OCI-LY1 (cell line): ENCODE data around the gene GOLPH3.
A peak's percentile ranks its signal among the peaks of the same experiment; 100 is the strongest.
"Not testable (repeated sequence)": the region's sequence is repeated elsewhere in the genome, so short reads cannot be mapped to it uniquely, and the experiment has no call there.

Source experiments
- H2AFZ ChIP-seq: fragments of 200-600 bp; sonication (generic), shearing (Covaris generic); 2 replicates; pipeline ENCODE4 v1.6.0; 2014; ENCODE audit warnings: antibody characterized with exemption, mild to moderate bottlenecking, low read length
- H3F3A ChIP-seq: fragments of 200-600 bp; sonication (generic), shearing (Covaris generic); 2 replicates; pipeline ENCODE4 v1.6.0; 2014; ENCODE audit warnings: mild to moderate bottlenecking, antibody characterized with exemption, low read length, moderate library complexity; ENCODE audit not compliant: insufficient read depth
- H3K27ac ChIP-seq: fragments of 200-600 bp; sonication (generic); 2 replicates; pipeline ENCODE4 v1.5.1; 2014; ENCODE audit warnings: low read length, mixed run types, mild to moderate bottlenecking, low read depth; ENCODE audit not compliant: poor library complexity, severe bottlenecking
- H3K27me3 ChIP-seq: fragments of 200-600 bp; sonication (generic); 2 replicates; pipeline ENCODE4 v1.6.0; 2014; ENCODE audit warnings: antibody characterized with exemption, mild to moderate bottlenecking, low read length, moderate library complexity; ENCODE audit not compliant: insufficient read depth
- H3K36me3 ChIP-seq: fragments of 200-600 bp; sonication (generic); 2 replicates; pipeline ENCODE4 v1.6.1; 2014; ENCODE audit warnings: mild to moderate bottlenecking, antibody characterized with exemption, low read length, moderate library complexity, mixed read lengths; ENCODE audit not compliant: insufficient read depth
- H3K4me1 ChIP-seq: fragments of 200-600 bp; sonication (generic); 2 replicates; pipeline ENCODE4 v1.5.1; 2014; ENCODE audit warnings: mild to moderate bottlenecking, low read length, moderate library complexity; ENCODE audit not compliant: insufficient read depth, severe bottlenecking
- H3K4me2 ChIP-seq: fragments of 200-600 bp; sonication (generic), shearing (Covaris generic); 2 replicates; pipeline ENCODE4 v1.6.1; 2014; ENCODE audit warnings: low read length
- H3K4me3 ChIP-seq: fragments of 200-600 bp; sonication (generic); 2 replicates; pipeline ENCODE4 v1.5.1; 2014; ENCODE audit warnings: low read length, low read depth, mild to moderate bottlenecking, mixed read lengths; ENCODE audit not compliant: poor library complexity, severe bottlenecking
- H3K79me2 ChIP-seq: fragments of 200-600 bp; shearing (Covaris generic); 2 replicates; pipeline ENCODE4 v1.6.1; 2016; ENCODE audit warnings: mixed run types, low read length, mixed read lengths; ENCODE audit not compliant: insufficient read depth
- H3K9ac ChIP-seq: fragments of 200-600 bp; sonication (generic), shearing (Covaris generic); 2 replicates; pipeline ENCODE4 v1.6.1; 2014; ENCODE audit warnings: mild to moderate bottlenecking, low read length, mixed read lengths
- H3K9me2 ChIP-seq: fragments of 200-600 bp; sonication (generic), shearing (Covaris generic); 2 replicates; pipeline ENCODE4 v1.6.1; 2014; ENCODE audit warnings: low read depth, mild to moderate bottlenecking, low read length, mixed read lengths
- H3K9me3 ChIP-seq: fragments of 200-600 bp; shearing (Covaris generic); 2 replicates; pipeline ENCODE4 v1.6.1; 2014; ENCODE audit warnings: low read length, mixed read lengths
- H4K20me1 ChIP-seq: fragments of 200-600 bp; sonication (generic), shearing (Covaris generic); 2 replicates; pipeline ENCODE4 v1.6.0; 2016; ENCODE audit warnings: mild to moderate bottlenecking, low read length; ENCODE audit not compliant: insufficient read depth
- EZH2 ChIP-seq: fragments of 200-600 bp; sonication (generic), shearing (Covaris generic); IDR thresholded peaks from 2 replicates; pipeline ENCODE4 v1.8.0; 2017; ENCODE audit warnings: borderline replicate concordance, mixed run types, mild to moderate bottlenecking, antibody characterized with exemption, low read length, moderate library complexity, mixed read lengths
- TF ChIP-seq, protein P1 (sequence below): fragments of 200-600 bp; sonication (generic), shearing (Covaris generic); IDR thresholded peaks from 2 replicates; pipeline ENCODE4 v1.5.1; 2017; ENCODE audit warnings: mild to moderate bottlenecking, antibody characterized with exemption, low read length, moderate library complexity, mixed read lengths

GOLPH3 gene

DNA sequence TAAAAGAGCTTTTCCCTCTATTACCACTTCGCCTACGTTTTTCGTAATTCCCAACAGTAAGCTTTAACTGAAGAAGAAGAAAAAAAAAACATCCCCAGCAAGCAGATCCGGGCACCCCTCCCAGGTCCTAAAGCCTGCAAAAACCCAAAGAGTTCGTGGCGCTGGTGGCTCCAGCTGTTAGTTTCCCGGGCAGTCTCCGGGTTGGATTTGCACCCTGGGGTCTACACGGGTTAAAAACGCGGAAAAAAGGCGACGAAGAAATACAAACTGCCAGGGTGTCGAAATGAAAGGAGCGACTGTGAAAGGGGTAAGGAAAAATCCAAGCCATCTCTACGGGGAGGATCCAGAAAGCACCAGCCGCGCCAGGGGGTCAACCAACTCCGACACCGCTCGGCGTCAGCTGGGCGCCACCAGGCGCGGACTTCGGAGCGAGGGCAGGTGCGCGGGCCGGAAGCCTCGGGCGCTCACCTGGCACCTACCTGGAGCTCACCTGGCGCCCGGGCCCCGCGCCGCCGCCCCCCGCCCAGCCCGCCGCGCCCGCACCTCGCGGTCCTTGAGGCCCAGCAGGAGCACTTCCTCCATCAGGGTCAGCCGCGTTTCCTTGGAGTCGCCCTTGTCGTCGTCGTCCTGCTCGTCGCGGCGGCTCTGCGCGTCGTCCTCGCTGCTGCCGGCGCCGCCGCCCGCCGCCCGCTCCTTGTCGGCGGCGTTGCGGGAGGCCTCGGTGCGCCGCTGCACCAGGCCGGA lies 680 bp downstream of the GOLPH3 start:
- Histone ChIP-seq H3K9ac (peak overlapping the region; percentile 95), H3K27ac (peak overlapping the region; percentile 50), H3K9me3 (no peaks in the 10 kb centered on the region), H3F3A (no peaks in the 10 kb centered on the region), H3K4me3 (peak overlapping the region; percentile 93), H3K9me2 (no peaks in the 10 kb centered on the region), H4K20me1 (no peaks in the 10 kb centered on the region), H3K4me2 (peak overlapping the region; percentile 89), H2AFZ (no peak overlapping the region), H3K79me2 (peaks cover 51% of the 10 kb centered on the region), H3K27me3 (no peaks in the 10 kb centered on the region), H3K4me1 (peaks cover 29% of the 10 kb centered on the region), H3K36me3 (peaks cover 37% of the 10 kb centered on the region)
- TF ChIP-seq, protein P1, sequence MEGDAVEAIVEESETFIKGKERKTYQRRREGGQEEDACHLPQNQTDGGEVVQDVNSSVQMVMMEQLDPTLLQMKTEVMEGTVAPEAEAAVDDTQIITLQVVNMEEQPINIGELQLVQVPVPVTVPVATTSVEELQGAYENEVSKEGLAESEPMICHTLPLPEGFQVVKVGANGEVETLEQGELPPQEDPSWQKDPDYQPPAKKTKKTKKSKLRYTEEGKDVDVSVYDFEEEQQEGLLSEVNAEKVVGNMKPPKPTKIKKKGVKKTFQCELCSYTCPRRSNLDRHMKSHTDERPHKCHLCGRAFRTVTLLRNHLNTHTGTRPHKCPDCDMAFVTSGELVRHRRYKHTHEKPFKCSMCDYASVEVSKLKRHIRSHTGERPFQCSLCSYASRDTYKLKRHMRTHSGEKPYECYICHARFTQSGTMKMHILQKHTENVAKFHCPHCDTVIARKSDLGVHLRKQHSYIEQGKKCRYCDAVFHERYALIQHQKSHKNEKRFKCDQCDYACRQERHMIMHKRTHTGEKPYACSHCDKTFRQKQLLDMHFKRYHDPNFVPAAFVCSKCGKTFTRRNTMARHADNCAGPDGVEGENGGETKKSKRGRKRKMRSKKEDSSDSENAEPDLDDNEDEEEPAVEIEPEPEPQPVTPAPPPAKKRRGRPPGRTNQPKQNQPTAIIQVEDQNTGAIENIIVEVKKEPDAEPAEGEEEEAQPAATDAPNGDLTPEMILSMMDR, result no peak
- no peak for TF ChIP-seq EZH2

DNA sequence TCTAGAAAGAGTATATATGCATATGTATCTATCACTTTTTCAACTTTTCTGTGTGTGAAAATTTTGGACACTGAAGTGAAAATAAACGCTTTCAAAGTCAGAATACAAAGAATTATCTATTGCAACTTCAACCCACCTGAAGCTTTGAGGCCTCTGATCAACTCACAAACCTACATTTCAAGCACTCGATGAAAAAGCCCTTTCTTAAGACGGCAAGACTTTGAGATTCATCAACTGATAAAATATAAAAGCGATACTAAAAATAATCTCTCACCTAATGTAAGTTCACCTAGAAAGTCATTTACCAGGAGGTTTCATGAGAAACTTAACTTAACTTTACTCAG lies 1.2 kb downstream of the GOLPH3 start:
- no peaks in the 10 kb centered on the region for H3F3A ChIP-seq
- no peak overlapping the region for H2AFZ ChIP-seq
- H3K4me2 ChIP-seq, result peak overlapping the region; percentile 89
- peaks cover 56% of the 10 kb centered on the region for H3K79me2 ChIP-seq
- no peaks in the 10 kb centered on the region for H3K27me3 ChIP-seq
- peak overlapping the region; percentile 50 for H3K27ac ChIP-seq
- H3K9me2 ChIP-seq, result no peaks in the 10 kb centered on the region
- peaks cover 42% of the 10 kb centered on the region for H3K36me3 ChIP-seq
- peaks cover 29% of the 10 kb centered on the region for H3K4me1 ChIP-seq
- no peaks in the 10 kb centered on the region for H4K20me1 ChIP-seq
- H3K4me3 ChIP-seq, result peak overlapping the region; percentile 93
- H3K9me3 ChIP-seq, result no peaks in the 10 kb centered on the region
- H3K9ac ChIP-seq, result peak overlapping the region; percentile 95
- TF ChIP-seq, protein P1, result no peak
- TF ChIP-seq EZH2, result no peak

DNA sequence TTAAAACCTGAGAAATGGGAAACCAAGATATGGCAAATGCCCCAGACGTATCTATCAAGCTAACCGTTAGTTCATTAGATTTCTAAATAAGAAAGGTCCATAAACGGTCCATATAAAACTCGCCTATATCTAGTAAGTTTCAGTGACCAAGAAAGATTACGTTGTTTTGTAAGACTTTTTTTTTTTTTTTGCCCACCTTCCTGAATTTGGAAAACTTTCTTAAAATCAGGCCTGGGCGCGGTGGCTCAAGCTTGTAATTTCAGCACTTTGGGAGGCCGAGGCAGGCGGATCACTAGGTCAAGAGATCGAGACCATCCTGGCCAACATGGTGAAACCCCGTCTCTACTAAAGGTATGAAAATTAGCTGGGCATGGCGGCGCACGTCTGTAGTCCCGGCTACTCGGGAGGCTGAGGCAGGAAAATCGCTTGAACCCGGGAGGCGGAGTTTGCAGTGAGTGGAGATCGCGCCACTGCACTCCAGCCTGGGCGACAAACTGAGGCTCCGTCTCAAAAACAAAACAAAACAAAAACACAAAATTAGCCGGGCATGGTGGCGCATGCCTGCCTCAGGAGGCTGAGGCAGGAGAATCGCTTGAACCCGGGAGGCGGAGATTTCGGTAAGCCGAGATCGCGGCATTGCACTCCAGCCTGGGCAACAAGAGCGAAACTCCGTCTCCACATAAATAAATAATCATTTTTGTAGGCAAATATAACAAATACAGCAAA lies 1.8 kb downstream of the GOLPH3 start:
- H3K4me1 ChIP-seq, result peaks cover 29% of the 10 kb centered on the region
- not testable (repeated sequence) for H3F3A ChIP-seq, H3K27me3 ChIP-seq, H2AFZ ChIP-seq, H3K9me2 ChIP-seq, H4K20me1 ChIP-seq, H3K9me3 ChIP-seq
- H3K36me3 ChIP-seq, result peaks cover 48% of the 10 kb centered on the region
- peak overlapping the region; percentile 95 for H3K9ac ChIP-seq
- peak overlapping the region; percentile 50 for H3K27ac ChIP-seq
- peak overlapping the region; percentile 89 for H3K4me2 ChIP-seq
- H3K4me3 ChIP-seq, result peak overlapping the region; percentile 93
- peaks cover 62% of the 10 kb centered on the region for H3K79me2 ChIP-seq
